Measurements from ENCODE around the gene TFDP1. TPM values are rescaled to one million over a fixed set of nuclear protein-coding genes. Genes with fewer than 3 reads are reported as not detected.

TFDP1 gene
- total and polyA plus RNA-seq, 12 donors: 16.4 to 51.4 (median 37.5) TPM

- ATAC-seq (no peak), DNase-seq (no peak)
- intact Hi-C loops (cut with DNase I): no loop called here
- peaks cover 0 to 17% (median 5%) of the 10 kb centered on the region in 11 donors for H3K9me3 ChIP-seq
- WGBS, 2 donors: 57 to 58% methylated on average over 6 of the region's 6 CpGs
- no peaks in the 10 kb centered on the region for H3K27me3 ChIP-seq
- H3K4me1 ChIP-seq: peaks cover 0 to 15% (median 7%) of the 10 kb centered on the region in 9 donors
- TF ChIP-seq CTCF (IDR thresholded peaks at IDR 0.05): no peak
- H3K4me3 ChIP-seq: no peak overlapping the region
- peaks cover 0 to 9% (median 0%) of the 10 kb centered on the region in 9 donors for H3K36me3 ChIP-seq
- no peak overlapping the region for H3K27ac ChIP-seq
These were observed 2.7 kb upstream of the TFDP1 start for GRCh38 chr13:113581871-113582270.

- Histone ChIP-seq H3K36me3 (peaks cover 0 to 15% (median 4%) of the 10 kb centered on the region in 9 donors), H3K4me1 (peaks cover 0 to 16% (median 7%) of the 10 kb centered on the region in 9 donors), H3K27me3 (no peaks in the 10 kb centered on the region), H3K27ac (no peak overlapping the region), H3K4me3 (no peak overlapping the region), H3K9me3 (peaks cover 0 to 5% (median 0%) of the 10 kb centered on the region in 11 donors)
- intact Hi-C loops (cut with DNase I): no loop called here
- 86% methylated on average over 38 of the region's 38 CpGs for WGBS, 2 donors
- TF ChIP-seq CTCF (IDR thresholded peaks at IDR 0.05): no peak
- no peak for DNase-seq
- ATAC-seq: no peak
These were observed 1.5 kb upstream of the TFDP1 start for GRCh38 chr13:113582841-113583631.

- Histone ChIP-seq H3K27me3 (no peaks in the 10 kb centered on the region), H3K27ac (peak overlapping the region in 2 of 10 donors; percentile 9 to 38), H3K36me3 (peaks cover 0 to 27% (median 4%) of the 10 kb centered on the region in 9 donors), H3K4me1 (peaks cover 0 to 21% (median 12%) of the 10 kb centered on the region in 9 donors), H3K9me3 (no peaks in the 10 kb centered on the region), H3K4me3 (peak overlapping the region; percentile 24 to 64 (median 58))
- ATAC-seq: no peak
- WGBS, 2 donors: 1 to 2% methylated on average over 67 to 105 of the region's 105 CpGs
- TF ChIP-seq CTCF (IDR thresholded peaks at IDR 0.05): no peak
- intact Hi-C loops (cut with DNase I): no loop called here
- no peak for DNase-seq
These were observed 518 bp downstream of the TFDP1 start for GRCh38 chr13:113584870-113585671.

DNA sequence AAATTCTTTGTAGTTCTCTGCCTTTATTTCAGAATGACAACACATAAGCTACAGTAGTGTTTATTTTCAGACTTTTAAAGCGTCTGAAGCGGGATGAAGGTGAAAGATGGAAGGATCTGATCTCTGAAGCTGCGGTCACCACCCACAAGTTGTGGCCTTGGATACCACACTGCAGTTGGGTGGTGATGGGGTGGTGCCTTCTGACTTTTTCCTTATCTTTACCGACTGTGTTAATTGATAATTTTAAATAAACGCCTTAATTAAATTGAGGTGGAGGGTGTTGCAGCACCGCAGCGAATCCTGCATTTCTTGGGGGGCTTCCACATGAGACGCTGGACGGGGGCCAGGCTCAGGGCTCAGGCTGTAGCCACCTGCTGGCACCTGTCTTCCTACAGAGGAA, 1.3 kb downstream of the TFDP1 start:
- Histone ChIP-seq H3K4me3 (peak overlapping the region in 8 of 10 donors; percentile 55 to 64 (median 58)), H3K36me3 (peaks cover 0 to 30% (median 4%) of the 10 kb centered on the region in 9 donors), H3K27ac (no peak overlapping the region), H3K9me3 (no peaks in the 10 kb centered on the region), H3K4me1 (peaks cover 0 to 24% (median 13%) of the 10 kb centered on the region in 9 donors), H3K27me3 (no peaks in the 10 kb centered on the region)
- intact Hi-C loops (cut with DNase I): no loop called here
- WGBS, 2 donors: 83 to 84% methylated on average over 9 of the region's 9 CpGs
- TF ChIP-seq CTCF (IDR thresholded peaks at IDR 0.05): no peak
- no peak for ATAC-seq
- no peak for DNase-seq

Data from heart right ventricle (tissue), 16 donors.